GM19438 (cell line): ENCODE data around the gene PSIP1.

ENCODE experiments used
- ATAC-seq: cut with Tn5 transposase; IDR thresholded peaks from one replicate; pipeline ENCODE4 v1.9.1; 2021; ENCODE audit warnings: low read depth; ENCODE audit not compliant: unreplicated experiment

The PSIP1 gene

GRCh38 chr9:15509931-15510788 lies 610 bp downstream of the PSIP1 start:
- ATAC-seq = peak; percentile 35

GRCh38 chr9:15505921-15506320 lies 4.8 kb downstream of the PSIP1 start:
- no peak for ATAC-seq

- no peak for ATAC-seq
Measured at GRCh38 chr9:15501803-15502202, 9.0 kb downstream of the PSIP1 start.

GRCh38 chr9:15501179-15501578 lies 9.6 kb downstream of the PSIP1 start:
- no peak for ATAC-seq

- no peak for ATAC-seq
Measured at GRCh38 chr9:15499139-15499538, 11.6 kb downstream of the PSIP1 start.

- ATAC-seq = no peak
Measured at GRCh38 chr9:15498246-15498995, 12.3 kb downstream of the PSIP1 start.

GRCh38 chr9:15492485-15493150 lies 18.2 kb downstream of the PSIP1 start:
- no peak for ATAC-seq

- ATAC-seq = no peak
Measured at GRCh38 chr9:15491950-15492349, 18.8 kb downstream of the PSIP1 start.

GRCh38 chr9:15485836-15486666 lies 24.7 kb downstream of the PSIP1 start:
- no peak for ATAC-seq

- ATAC-seq = no peak
Measured at GRCh38 chr9:15484802-15485201, 26.0 kb downstream of the PSIP1 start.

- no peak for ATAC-seq
Measured at GRCh38 chr9:15482146-15482545, 28.6 kb downstream of the PSIP1 start.

GRCh38 chr9:15480028-15480427 lies 30.7 kb downstream of the PSIP1 start:
- ATAC-seq = no peak

- ATAC-seq = no peak
Measured at GRCh38 chr9:15475923-15476536, 34.7 kb downstream of the PSIP1 start.

- ATAC-seq = no peak
Measured at GRCh38 chr9:15469862-15470261, 40.9 kb downstream of the PSIP1 start.

GRCh38 chr9:15469406-15469805 lies 41.4 kb downstream of the PSIP1 start:
- no peak for ATAC-seq

GRCh38 chr9:15468145-15468544 lies 42.6 kb downstream of the PSIP1 start:
- no peak for ATAC-seq

- no peak for ATAC-seq
Measured at GRCh38 chr9:15461601-15462000, 49.2 kb downstream of the PSIP1 start.

- no peak for ATAC-seq
Measured at GRCh38 chr9:15461056-15461455, 49.7 kb downstream of the PSIP1 start.

- ATAC-seq = no peak
Measured at GRCh38 chr9:15453956-15454355, 56.8 kb downstream of the PSIP1 start.

GRCh38 chr9:15444141-15444540 lies 66.6 kb downstream of the PSIP1 start:
- no peak for ATAC-seq
